HG03280 (cell line): ENCODE measurements around the gene MANF.

ENCODE experiments used
- ATAC-seq: cut with Tn5 transposase; IDR thresholded peaks from one replicate; pipeline ENCODE4 v1.9.1; 2021; ENCODE audit warnings: mild to moderate bottlenecking, moderate library complexity; ENCODE audit not compliant: unreplicated experiment

MANF gene

DNA sequence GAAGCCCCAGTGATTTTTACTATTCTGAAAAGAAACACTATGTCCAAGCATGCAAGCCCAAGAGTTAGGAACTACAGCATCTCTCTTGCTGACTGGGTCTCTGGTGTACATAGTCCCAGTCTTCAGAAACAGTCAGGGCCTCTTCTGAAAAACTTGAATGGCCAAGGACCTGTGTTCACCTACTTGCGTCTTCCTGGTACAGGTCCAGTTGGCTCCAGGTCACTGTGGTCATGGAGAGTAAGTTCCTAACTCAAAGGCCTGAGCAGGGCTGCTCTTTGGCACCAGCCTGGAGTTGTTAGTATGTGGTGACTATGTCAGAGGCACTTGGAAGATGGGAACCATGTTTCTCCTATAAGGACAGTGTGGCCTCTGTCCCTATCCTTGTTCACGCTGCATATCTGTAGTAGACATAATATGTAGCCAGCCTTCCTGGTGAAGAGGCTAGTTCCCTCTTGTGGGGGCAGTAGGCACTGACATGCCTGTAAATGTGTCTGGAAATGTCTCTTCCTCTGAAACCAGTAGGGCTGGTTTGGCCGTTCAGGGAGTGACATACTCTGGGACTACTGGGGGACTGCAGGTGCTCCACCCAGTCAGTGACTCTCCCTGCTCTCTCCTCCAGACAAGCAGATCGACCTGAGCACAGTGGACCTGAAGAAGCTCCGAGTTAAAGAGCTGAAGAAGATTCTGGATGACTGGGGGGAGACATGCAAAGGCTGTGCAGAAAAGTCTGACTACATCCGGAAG lies 3.4 kb downstream of the MANF start:
- ATAC-seq: no peak

DNA sequence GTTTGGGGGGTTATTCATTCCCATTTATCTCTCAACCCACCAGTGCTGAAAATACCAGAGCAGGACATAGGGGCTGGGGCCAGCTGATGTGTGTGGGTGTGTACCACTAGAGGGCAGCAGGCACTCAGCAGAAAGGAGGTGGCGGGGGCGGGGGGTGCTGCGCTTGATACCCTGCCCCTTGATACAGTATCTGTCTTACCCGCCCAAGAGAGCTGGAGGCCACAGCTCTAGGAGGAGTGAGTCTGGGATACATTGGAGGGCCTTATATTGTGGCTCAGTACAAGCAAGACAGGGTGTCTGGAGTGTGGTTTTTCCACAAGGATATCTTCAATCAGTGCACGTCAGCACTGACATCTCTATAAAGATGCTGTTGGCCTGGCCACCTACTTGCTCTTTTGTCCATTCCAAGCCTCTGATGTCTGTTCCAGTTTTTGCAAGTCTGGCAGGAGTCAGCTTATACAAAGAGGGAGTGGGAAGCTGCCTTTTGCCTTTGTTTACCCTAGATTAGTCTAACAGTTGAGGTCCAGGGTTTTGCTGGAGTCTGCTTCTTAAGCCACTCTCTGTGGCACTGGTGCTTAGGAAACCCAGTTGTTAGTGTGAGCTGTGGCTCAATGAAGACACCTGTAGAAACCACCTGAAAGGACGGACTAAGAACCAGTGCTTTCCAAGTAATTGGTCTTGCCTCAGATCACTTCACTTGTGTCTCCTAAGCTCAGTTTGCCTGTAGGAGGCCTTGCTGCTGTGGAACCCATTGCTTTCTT lies 4.5 kb downstream of the MANF start:
- no peak for ATAC-seq

DNA sequence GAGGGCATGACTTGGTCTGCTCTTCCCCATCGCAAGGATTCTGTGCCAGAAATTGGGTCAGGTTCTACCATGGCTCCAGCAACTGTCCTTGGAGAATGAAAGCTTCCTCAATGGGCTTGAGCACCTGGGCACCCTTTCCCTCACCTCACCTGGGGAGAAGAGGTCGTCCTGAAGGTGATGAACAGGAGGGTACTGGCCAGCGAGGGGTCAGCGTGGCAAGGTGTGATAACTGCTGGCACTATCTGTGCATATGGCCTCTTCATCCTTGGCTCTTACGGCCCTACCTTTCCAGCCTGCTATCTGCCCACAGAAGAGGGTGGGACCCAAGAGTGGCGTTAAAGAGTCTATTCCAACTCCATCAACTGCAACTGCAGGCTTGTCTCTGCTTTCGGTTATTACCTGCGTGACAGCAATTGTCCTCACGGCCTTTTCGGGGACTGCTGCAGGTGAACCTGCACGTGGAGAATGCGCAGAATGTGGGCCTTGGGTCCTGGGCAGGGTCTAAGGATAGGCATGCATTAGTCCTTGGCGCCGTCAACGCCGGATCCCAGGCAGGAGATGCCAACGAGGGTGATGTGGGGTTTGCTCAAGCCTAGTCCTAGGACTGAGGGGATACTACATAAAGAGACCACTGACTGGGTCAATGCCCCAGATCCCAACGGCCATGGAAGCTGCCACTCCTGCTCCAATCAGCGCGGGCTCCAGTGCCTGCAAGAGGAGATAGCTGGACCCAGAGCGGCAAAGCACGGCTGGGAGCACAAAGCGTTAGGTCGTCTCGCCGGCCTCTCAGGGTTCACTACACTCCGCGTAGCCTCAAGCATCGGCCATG lies 5.4 kb downstream of the MANF start:
- ATAC-seq: no peak

DNA sequence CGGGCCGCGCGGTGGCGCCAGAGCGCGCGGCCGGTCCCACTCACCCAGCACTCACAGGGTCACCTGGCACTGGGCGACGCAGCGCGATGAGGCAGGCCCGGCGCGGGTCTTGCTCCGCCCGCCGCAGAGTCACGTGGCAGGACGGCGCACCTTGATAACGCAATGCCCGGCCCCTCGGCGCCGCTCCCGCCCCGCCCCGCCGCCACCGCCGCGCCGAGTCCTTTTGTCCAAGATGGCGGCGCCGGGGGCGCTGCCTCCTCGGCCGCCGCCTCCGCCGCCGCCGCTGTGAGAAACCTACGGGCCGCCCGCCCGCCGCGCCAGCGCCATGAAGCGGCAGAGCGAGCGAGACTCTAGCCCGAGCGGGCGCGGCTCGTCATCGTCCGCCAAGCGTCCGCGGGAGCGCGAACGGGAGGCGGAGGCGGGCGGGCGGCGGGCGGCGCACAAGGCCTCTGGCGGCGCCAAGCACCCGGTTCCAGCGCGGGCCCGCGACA lies 6.0 kb downstream of the MANF start, which contains the start of gene RBM15B:
Gene RBM15B (plus strand): TSS at position 211 of the 491 bp plus-strand sequence. CDS start 115 bp downstream, at position 326.
- peak; percentile 86 for ATAC-seq

DNA sequence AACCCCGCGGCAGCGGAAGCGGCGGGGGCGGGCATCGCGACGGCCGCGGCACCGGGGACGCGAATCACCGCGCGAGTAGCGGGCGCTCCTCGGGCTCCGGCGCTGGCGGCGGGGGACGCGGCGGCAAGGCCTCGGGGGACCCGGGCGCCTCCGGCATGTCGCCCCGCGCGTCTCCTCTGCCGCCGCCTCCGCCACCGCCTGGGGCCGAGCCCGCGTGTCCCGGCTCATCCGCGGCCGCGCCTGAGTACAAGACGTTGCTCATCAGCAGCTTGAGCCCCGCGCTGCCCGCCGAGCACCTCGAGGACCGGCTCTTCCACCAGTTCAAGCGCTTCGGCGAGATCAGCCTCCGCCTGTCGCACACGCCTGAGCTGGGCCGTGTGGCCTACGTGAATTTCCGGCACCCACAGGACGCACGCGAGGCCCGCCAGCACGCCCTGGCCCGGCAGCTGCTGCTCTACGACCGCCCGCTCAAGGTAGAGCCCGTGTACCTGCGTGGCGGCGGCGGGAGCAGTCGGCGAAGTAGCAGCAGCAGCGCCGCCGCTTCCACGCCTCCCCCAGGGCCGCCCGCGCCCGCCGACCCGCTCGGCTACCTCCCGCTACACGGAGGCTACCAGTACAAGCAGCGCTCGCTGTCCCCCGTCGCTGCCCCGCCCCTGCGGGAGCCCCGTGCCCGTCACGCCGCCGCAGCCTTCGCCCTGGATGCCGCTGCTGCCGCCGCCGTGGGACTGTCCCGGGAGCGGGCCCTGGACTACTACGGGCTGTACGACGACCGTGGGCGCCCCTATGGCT lies 6.7 kb downstream of the MANF start:
- ATAC-seq: peak; percentile 12

DNA sequence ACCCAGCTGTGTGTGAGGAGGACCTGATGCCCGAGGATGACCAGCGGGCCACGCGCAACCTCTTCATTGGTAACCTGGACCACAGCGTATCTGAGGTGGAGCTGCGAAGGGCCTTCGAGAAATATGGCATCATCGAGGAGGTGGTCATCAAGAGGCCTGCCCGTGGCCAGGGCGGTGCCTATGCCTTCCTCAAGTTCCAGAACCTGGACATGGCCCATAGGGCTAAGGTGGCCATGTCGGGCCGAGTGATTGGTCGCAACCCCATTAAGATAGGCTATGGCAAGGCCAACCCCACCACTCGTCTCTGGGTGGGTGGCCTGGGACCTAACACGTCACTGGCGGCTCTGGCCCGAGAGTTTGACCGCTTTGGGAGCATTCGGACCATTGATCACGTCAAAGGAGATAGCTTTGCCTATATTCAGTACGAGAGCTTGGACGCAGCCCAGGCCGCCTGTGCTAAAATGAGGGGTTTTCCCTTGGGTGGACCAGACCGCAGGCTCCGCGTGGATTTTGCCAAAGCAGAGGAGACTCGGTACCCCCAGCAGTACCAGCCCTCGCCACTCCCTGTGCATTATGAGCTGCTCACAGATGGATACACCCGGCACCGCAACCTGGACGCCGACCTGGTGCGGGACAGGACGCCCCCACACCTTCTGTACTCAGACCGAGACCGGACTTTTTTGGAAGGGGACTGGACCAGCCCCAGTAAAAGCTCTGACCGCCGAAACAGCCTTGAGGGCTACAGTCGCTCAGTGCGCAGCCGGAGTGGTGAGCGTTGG lies 7.5 kb downstream of the MANF start:
- ATAC-seq: no peak

DNA sequence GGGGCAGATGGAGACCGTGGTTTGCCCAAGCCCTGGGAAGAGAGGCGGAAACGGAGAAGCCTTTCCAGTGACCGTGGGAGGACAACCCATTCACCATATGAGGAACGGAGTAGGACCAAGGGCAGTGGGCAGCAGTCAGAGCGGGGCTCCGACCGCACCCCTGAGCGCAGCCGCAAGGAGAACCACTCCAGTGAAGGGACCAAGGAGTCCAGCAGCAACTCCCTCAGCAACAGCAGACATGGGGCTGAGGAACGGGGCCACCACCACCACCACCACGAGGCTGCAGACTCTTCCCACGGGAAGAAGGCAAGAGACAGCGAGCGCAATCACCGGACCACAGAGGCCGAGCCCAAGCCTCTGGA lies 8.0 kb downstream of the MANF start:
- no peak for ATAC-seq

DNA sequence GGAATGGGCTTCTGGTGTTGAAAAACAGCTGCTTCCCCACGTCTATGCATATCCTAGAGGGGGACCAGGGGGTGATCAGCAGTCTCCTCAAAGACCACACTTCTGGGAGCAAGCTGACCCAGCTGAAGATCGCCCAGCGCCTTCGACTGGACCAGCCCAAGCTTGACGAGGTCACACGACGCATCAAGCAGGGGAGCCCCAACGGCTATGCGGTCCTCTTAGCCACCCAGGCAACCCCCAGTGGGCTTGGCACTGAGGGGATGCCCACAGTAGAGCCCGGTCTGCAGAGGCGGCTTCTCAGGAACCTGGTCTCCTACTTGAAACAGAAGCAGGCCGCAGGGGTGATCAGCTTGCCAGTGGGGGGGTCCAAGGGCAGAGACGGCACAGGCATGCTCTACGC lies 8.5 kb downstream of the MANF start:
- no peak for ATAC-seq

DNA sequence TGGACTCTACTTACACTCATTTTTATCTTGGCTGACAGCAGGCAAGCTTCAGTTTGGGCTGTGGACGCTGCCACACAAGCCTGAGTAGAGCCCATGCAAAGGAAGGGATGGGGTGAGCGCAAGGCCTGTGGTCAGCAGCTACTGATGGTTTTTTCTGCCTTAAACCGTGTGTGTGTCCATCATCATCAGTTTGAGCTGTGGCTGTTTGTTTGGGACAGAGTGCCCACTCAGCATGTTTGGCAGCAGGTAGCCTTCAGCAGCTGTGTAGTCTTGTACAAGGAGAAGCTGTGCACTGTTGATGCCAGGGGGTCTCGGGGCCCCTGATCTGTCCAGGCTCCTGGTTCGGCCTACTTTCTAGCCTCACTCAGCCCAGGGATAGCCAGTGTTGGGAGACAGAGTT lies 9.4 kb downstream of the MANF start:
- ATAC-seq: no peak

DNA sequence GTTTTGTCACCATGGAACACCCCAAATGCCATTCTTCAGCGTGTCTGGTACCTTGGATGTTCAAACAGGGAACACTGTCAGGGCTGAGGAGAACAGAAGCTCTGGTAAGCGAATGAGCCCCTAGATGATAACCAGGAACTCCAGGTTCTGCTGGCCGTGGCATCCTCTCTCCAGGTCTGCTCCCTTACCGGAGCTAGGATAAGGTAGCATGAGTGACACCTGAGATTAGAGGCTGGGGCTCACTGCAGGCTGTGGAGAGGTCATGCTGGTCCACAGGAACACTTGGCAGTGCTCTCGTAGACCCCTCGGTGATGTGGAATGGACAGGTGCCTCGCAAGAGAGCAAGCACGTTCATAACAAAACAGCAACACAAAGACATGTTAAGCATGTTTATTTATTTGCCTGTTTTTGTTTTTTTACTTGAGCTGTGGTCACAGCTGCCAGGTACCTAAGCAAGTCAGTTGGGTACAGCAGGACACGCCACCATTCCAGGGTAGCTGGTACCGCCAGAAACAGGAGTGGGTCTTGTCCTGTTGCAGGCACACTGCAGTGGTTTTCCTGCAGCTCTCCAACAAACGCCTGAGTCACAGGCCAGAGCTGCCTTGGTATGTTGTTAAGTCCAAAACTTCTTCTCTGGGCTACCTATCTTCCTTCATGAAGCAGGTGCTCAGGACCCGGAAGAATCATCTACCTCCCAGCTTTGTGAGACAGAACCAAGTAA lies 10.6 kb downstream of the MANF start:
- ATAC-seq: no peak

DNA sequence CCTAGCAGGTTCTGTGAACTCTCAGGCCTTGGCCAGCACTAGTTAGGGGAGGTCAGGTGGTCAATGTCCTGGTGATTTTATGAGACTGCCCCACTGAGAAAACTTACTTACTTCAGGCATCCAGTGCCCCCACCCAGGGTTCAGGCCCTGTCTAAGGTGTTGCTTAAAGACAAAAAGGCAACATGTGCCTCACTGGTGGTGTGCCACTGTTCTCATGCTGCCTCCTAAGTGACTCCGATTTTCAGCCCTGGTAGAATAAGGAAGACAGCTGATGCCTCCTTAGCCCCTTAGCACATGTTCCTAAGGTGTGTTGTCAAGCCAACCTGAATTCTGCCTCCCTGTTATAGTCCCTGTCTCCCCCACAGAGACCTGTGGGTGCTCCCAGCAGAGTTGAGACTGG lies 11.3 kb downstream of the MANF start:
- ATAC-seq: no peak

DNA sequence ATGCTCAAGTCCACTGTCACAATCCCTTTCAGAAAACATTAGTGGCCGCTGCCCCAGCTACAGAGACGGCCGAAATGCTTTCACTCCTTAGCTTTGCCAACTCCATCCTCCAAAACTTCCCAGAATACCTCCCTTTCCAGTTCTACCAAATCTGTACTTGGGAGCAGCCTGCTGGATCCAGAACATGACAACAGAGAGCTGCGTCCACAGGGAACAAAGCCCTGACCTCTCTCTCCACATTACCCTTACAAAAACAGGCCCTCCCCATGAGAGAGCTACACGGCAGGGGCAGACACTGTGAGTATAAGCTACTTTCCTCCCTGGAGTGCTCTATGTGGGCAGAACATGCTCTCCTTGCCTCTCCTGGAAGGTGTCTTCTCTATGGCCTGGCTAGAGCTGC lies 12.3 kb downstream of the MANF start:
- no peak for ATAC-seq

DNA sequence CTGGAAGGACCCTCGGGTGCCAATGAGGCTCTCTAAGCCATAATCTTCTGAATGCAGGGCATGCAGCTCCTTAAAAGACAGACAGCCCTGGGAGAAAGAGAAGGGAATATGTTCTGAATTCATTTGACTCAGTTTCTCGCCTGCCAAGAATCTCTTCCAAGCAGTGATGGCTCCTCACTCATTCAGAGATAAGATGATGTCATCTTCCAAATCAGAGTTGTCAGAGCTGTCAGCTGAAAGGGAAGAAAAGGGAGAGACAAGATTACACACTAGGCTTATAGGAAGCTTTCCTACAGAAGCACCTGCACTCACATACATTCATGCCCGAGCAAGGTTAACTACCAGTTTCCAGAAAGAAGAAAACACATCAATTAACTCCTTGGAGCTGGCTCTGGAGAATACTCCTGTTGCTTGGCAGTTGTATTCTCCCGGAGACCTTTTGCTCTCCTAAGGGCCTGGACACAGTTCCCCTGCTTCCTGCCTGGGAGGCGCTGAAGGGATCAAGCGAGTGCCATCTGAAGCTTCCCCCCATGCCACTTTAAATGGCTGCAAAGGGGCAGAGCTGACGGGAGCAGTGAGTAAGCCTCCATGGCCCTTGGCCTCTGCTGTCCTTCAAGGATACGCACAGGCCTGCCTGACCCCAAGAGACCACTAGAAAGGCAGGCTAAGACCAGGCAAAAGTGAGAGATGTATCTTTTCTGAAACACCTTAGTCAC lies 13.7 kb downstream of the MANF start:
- ATAC-seq: no peak

DNA sequence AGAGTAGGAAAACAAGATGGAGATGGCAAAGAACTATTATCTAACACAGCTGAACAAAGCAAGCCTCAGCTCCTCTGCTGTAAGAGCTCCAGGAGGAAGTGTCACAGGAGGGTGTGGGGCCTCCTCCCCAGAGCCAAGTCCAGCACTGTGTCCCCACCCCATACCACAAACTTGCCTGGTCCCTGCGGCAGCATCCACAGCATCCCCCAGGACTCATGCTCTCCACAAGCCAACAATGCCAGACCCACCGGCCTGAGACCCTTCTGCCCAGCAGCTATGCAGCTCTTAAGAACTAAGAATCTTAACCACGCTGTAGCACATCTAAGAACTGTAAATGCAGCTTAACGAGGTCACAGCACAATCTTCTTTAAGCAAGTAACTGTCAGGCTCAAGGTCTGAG lies 15.1 kb downstream of the MANF start:
- no peak for ATAC-seq

DNA sequence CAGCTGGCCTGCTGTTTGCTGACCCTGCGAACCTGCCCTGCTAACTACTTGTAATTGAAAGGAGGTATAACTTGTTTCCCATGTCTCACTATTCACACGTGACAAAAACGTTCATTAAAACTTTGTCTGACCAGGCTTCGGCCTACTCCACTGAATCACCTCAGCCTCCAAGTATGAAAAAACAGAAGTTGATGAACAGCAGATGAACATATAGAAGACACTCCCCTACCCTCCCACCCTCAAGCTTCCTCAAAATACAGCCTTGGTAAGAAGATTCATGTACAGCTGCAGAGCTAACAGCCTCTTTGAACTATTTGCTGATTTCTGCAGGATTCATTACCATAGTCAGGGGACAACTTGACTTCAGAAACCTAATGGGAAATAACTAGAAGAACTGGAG lies 16.6 kb downstream of the MANF start:
- ATAC-seq: no peak

DNA sequence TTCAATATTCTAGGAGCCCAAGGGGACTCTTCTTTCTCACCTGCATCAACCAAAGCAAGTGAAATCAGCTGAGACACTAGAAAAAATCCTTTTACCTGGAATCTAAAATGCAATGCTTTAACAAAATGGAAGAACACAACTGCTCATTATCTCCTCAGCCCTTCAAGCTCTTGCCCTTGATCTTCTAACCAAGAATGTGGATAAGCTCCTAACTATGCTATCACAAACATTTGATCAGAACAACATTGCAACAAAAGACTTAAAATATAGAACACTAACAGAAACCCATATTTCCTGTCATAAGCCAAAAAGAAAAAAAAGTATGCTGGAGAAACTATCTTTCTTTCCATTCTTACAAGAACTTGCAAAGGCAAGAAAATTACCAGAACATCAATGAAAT lies 18.6 kb downstream of the MANF start:
- no peak for ATAC-seq

DNA sequence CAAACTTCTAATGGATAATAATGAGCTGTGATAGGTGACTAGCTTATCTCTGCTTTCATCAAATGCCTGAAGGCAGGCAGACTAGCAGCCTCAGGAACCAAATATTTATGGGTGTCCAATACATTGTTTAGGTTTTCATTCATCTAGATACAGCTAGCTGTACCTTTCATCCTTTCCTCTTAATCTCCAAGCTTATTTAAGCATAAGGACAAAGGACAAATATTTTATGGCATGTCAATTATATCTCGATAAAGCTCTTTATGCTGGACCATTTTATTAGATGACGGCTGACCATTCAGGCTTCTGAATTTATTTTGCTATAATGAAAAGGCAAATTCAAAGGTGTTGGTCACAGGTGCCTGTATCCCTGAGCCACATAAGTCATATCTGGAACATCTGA lies 22.9 kb downstream of the MANF start:
- ATAC-seq: no peak

DNA sequence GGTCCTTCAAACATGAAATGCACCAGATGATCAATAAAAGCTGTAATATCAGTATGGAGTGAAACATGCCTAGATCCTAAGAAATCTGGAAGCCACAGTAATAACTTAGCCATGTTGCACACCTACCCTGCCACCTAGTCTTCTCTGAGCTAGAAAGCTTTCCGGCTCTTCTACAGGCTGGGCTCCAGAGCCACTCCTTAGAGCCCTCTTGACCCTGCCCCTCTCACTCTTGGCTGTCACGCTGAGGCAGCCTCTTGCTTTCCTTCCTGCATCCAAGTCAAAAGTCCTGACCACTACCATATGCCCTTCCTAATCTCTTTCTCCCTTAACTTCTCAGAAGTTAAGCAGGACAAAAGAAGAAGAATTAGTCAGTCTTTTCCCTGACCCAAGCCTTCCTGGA lies 23.7 kb downstream of the MANF start:
- no peak for ATAC-seq

DNA sequence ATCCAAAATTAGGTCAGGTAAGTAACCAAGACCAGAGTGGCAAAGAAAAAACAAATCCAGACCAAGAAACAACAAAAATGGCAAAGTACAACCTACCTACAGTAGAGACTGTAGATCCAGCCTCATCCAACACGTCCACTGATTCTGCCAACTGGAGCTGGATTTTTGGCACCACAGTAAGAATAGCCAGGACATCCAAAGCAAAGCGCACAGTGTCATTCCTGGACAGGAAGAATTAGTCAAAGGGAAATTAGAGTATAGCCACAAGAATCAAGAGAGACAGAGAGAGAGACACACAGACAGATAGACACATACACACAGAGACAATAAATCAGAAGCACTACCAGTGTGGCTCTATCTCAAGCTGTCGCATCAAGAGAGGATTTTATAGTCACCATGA lies 37.1 kb downstream of the MANF start:
- no peak for ATAC-seq
